WTC11 (cell line): Measurements from ENCODE around the gene TAF15.

Experiments
- AFF4 ChIP-seq: sonication (generic); formaldehyde crosslinking; IDR thresholded peaks from 2 replicates; pipeline ENCODE4 v1.8.1; 2023; ENCODE audit warnings: mild to moderate bottlenecking, missing genetic modification reagents, borderline replicate concordance
- ATF1 ChIP-seq: sonication (generic); formaldehyde crosslinking; IDR thresholded peaks from 2 replicates; pipeline ENCODE4 v1.8.1; 2023; ENCODE audit warnings: mild to moderate bottlenecking, moderate library complexity, missing genetic modification reagents
- FOXK1 ChIP-seq: sonication (generic); formaldehyde crosslinking; IDR thresholded peaks from 2 replicates; pipeline ENCODE4 v1.8.0; 2022; ENCODE audit warnings: mild to moderate bottlenecking, moderate library complexity, missing genetic modification reagents
- ZMAT4 ChIP-seq: fragments of 250-450 bp; sonication (Bioruptor Pico); IDR thresholded peaks from 2 replicates; pipeline ENCODE4 v1.9.0; 2021; ENCODE audit warnings: mild to moderate bottlenecking
- TF ChIP-seq, protein P1 (sequence below): fragments of 200-600 bp; IDR thresholded peaks from 2 replicates; pipeline ENCODE4 v1.8.0; 2022; ENCODE audit warnings: antibody characterized with exemption

- TF ChIP-seq, protein P1, sequence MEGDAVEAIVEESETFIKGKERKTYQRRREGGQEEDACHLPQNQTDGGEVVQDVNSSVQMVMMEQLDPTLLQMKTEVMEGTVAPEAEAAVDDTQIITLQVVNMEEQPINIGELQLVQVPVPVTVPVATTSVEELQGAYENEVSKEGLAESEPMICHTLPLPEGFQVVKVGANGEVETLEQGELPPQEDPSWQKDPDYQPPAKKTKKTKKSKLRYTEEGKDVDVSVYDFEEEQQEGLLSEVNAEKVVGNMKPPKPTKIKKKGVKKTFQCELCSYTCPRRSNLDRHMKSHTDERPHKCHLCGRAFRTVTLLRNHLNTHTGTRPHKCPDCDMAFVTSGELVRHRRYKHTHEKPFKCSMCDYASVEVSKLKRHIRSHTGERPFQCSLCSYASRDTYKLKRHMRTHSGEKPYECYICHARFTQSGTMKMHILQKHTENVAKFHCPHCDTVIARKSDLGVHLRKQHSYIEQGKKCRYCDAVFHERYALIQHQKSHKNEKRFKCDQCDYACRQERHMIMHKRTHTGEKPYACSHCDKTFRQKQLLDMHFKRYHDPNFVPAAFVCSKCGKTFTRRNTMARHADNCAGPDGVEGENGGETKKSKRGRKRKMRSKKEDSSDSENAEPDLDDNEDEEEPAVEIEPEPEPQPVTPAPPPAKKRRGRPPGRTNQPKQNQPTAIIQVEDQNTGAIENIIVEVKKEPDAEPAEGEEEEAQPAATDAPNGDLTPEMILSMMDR = no peak
- TF ChIP-seq AFF4 (no peak), FOXK1 (no peak), ZMAT4 (no peak), ATF1 (no peak)
Observed at GRCh38 chr17:35876534-35876933, 67.2 kb downstream of the TAF15 start.
